SK-N-SH treated with all-trans-retinoic acid at 6 μM for 48 hours (cell line): ENCODE measurements around the gene CLDN3.
A peak's percentile ranks its signal among the peaks of the same experiment; 100 is the strongest.

Source experiments
- ATAC-seq: fragments of 200-7000 bp; cut with Tn5 transposase; 3 replicates; pipeline ENCODE4 v1.9.1; 2020; ENCODE audit warnings: mild to moderate bottlenecking, moderate library complexity
- ARNTL ChIP-seq: fragments of 450-650 bp; formaldehyde crosslinking; IDR thresholded peaks from 2 replicates; pipeline ENCODE4 v1.5.0; 2020; ENCODE audit warnings: low read depth, mild to moderate bottlenecking, moderate library complexity, borderline replicate concordance
- BACH2 ChIP-seq: fragments of 250-450 bp; sonication (Bioruptor Pico); IDR thresholded peaks from 2 replicates; pipeline ENCODE4 v1.9.0; 2021; ENCODE audit warnings: mild to moderate bottlenecking, borderline replicate concordance
- CREB5 ChIP-seq: fragments of 250-450 bp; sonication (Bioruptor Pico); IDR thresholded peaks from 2 replicates; pipeline ENCODE4 v1.5.1; 2020; ENCODE audit warnings: low read depth, mild to moderate bottlenecking, moderate library complexity
- CSDC2 ChIP-seq: fragments of 250-450 bp; sonication (Bioruptor Pico); IDR thresholded peaks from 2 replicates; pipeline ENCODE4 v1.5.0; 2020; ENCODE audit warnings: mild to moderate bottlenecking, moderate library complexity
- CSRNP3 ChIP-seq: fragments of 250-450 bp; sonication (Bioruptor Pico); IDR thresholded peaks from 2 replicates; pipeline ENCODE4 v1.5.1; 2021; ENCODE audit warnings: mild to moderate bottlenecking, moderate library complexity
- ESRRG ChIP-seq: fragments of 250-450 bp; sonication (Bioruptor Pico); IDR thresholded peaks from 2 replicates; pipeline ENCODE4 v1.6.1; 2021; ENCODE audit warnings: mild to moderate bottlenecking
- GLIS3 ChIP-seq: fragments of 250-450 bp; sonication (Bioruptor Pico); IDR thresholded peaks from 2 replicates; pipeline ENCODE4 v1.5.0; 2020; ENCODE audit warnings: mild to moderate bottlenecking, moderate library complexity
- ISL1 ChIP-seq: fragments of 250-450 bp; sonication (Bioruptor Pico); IDR thresholded peaks from 2 replicates; pipeline ENCODE4 v2.1.2; 2022; ENCODE audit warnings: mild to moderate bottlenecking, moderate library complexity
- OSR1 ChIP-seq: fragments of 250-450 bp; sonication (Bioruptor Pico); IDR thresholded peaks from 2 replicates; pipeline ENCODE4 v1.8.0; 2022; ENCODE audit warnings: moderate library complexity, mild to moderate bottlenecking, inconsistent platforms
- PATZ1 ChIP-seq: fragments of 250-450 bp; sonication (Bioruptor Pico); IDR thresholded peaks from 2 replicates; pipeline ENCODE4 v1.8.0; 2020; ENCODE audit warnings: mild to moderate bottlenecking, moderate library complexity, borderline replicate concordance
- POU6F1 ChIP-seq: fragments of 250-450 bp; sonication (Bioruptor Pico); IDR thresholded peaks from 2 replicates; pipeline ENCODE4 v1.8.0; 2021; ENCODE audit warnings: low read depth, mild to moderate bottlenecking, moderate library complexity, borderline replicate concordance
- PPARA ChIP-seq: fragments of 250-450 bp; sonication (Bioruptor Pico); IDR thresholded peaks from 2 replicates; pipeline ENCODE4 v1.5.0; 2020; ENCODE audit warnings: mild to moderate bottlenecking, borderline replicate concordance
- RARB ChIP-seq: fragments of 250-450 bp; sonication (Bioruptor Pico); IDR thresholded peaks from 2 replicates; pipeline ENCODE4 v1.8.0; 2021; ENCODE audit warnings: mild to moderate bottlenecking, moderate library complexity
- SNAI2 ChIP-seq: fragments of 250-450 bp; sonication (Bioruptor Pico); IDR thresholded peaks from 2 replicates; pipeline ENCODE4 v1.5.0; 2020; ENCODE audit warnings: mild to moderate bottlenecking, moderate library complexity
- TCF4 ChIP-seq: fragments of 250-450 bp; sonication (Bioruptor Pico); IDR thresholded peaks from 2 replicates; pipeline ENCODE4 v1.8.0; 2021; ENCODE audit warnings: mild to moderate bottlenecking, moderate library complexity, borderline replicate concordance
- TOX ChIP-seq: fragments of 250-450 bp; sonication (Bioruptor Pico); IDR thresholded peaks from 2 replicates; pipeline ENCODE4 v1.8.0; 2021; ENCODE audit warnings: mild to moderate bottlenecking, moderate library complexity, borderline replicate concordance
- TSHZ2 ChIP-seq: fragments of 250-450 bp; sonication (Bioruptor Pico); IDR thresholded peaks from 2 replicates; pipeline ENCODE4 v1.5.0; 2020; ENCODE audit warnings: mild to moderate bottlenecking, moderate library complexity
- ZC3H10 ChIP-seq: fragments of 250-450 bp; sonication (Bioruptor Pico); IDR thresholded peaks from 2 replicates; pipeline ENCODE4 v1.5.1; 2021; ENCODE audit warnings: mild to moderate bottlenecking, moderate library complexity
- ZFP3 ChIP-seq: fragments of 250-450 bp; sonication (Bioruptor Pico); IDR thresholded peaks from 2 replicates; pipeline ENCODE4 v1.5.0; 2020; ENCODE audit warnings: mild to moderate bottlenecking, moderate library complexity
- ZFP30 ChIP-seq: fragments of 450-650 bp; formaldehyde crosslinking; IDR thresholded peaks from 2 replicates; pipeline ENCODE4 v1.5.0; 2022; ENCODE audit warnings: mild to moderate bottlenecking, moderate library complexity
- ZNF565 ChIP-seq: fragments of 450-650 bp; formaldehyde crosslinking; conservative IDR thresholded peaks from 2 replicates; pipeline ENCODE4 v1.5.0; 2020; ENCODE audit warnings: low read depth, mild to moderate bottlenecking, moderate library complexity
- ZNF70 ChIP-seq: fragments of 450-650 bp; formaldehyde crosslinking; IDR thresholded peaks from 2 replicates; pipeline ENCODE4 v1.5.0; 2020; ENCODE audit warnings: mild to moderate bottlenecking, moderate library complexity
- ZNF8 ChIP-seq: fragments of 450-650 bp; formaldehyde crosslinking; IDR thresholded peaks from 2 replicates; pipeline ENCODE4 v1.5.0; 2020; ENCODE audit warnings: mild to moderate bottlenecking, moderate library complexity

Gene CLDN3

DNA sequence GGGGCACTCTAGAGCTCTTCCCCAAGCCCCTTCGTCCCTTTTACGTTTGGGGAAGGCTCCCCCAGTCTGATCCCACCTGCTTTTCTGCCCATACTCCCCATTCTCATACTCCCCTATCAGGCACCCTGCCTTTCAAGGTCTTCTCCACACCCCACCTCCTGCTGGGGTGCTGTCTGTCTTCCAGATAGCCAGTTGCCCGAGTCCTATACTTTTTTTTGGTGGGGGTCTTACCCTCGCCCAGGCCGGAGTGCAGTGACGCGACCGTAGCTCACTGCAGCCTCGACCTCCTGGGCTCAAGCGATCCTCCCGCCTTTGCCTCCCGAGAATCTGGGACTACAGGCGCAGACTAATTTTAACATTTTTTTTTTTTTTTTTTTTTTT, 30.7 kb downstream of the CLDN3 start:
- no peak for ATAC-seq
- TF ChIP-seq POU6F1 (CRISPR knock-in tag) (no peak), CSDC2 (CRISPR knock-in tag) (no peak)

- ATAC-seq: peak; percentile 84
- TF ChIP-seq ZFP3 (peak; percentile 44; the same call in 1 of the 2 replicates), CSRNP3 (CRISPR knock-in tag) (no peak), ZNF565 (no peak), GLIS3 (0 out of 2 replicates have a peak, but pooled peaks have one; percentile 51), TCF4 (peak; percentile 48; the same call in 1 of the 2 replicates), ZNF8 (CRISPR knock-in tag) (0 out of 2 replicates have a peak, but pooled peaks have one; percentile 58), CSDC2 (CRISPR knock-in tag) (0 out of 2 replicates have a peak, but pooled peaks have one; percentile 57), TSHZ2 (CRISPR knock-in tag) (peak; percentile 61; the same call in 1 of the 2 replicates), TOX (CRISPR knock-in tag) (no peak), ISL1 (CRISPR knock-in tag) (no peak), RARB (CRISPR knock-in tag) (no peak), ESRRG (CRISPR knock-in tag) (no peak), PPARA (CRISPR knock-in tag) (no peak), BACH2 (CRISPR knock-in tag) (0 out of 2 replicates have a peak, but pooled peaks have one; percentile 39), ZFP30 (CRISPR knock-in tag) (no peak), ARNTL (no peak), ZNF70 (CRISPR knock-in tag) (no peak), PATZ1 (peak; percentile 50; the same call in 1 of the 2 replicates), SNAI2 (peak; percentile 23; the same call in 1 of the 2 replicates), CREB5 (CRISPR knock-in tag) (no peak)
Measured at GRCh38 chr7:73738612-73739386, 31.3 kb downstream of the CLDN3 start, which contains the start of gene ABHD11. ABHD11 (minus strand) TSS chr7:73738802; CDS start chr7:73738770, 32 bp downstream.

DNA sequence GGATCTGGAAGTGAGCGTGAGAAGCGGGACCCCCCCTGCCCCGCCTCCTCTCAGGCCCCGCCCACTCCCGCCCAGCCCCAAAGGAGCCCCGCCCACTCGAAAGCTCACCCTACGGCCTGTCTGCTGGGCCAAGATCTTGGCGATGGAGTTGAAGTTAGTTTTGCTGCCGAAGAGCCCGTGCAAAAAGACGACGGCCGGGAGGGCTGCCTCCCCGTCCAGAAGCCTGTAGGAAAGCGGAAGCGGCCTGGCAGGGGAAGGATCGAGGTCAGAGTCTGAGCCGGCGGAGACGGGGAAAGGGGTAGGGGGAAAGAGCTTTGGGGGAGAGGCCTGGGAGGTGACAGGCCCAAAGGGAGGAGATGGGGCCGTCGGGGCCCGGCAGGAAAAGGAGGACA, 31.9 kb downstream of the CLDN3 start:
- peak; percentile 50 for ATAC-seq
- TF ChIP-seq POU6F1 (CRISPR knock-in tag): no peak
- no peak for TF ChIP-seq ZNF565
- no peak for TF ChIP-seq ZFP3
- no peak for TF ChIP-seq CSDC2 (CRISPR knock-in tag)
- no peak for TF ChIP-seq ZNF70 (CRISPR knock-in tag)
- TF ChIP-seq TOX (CRISPR knock-in tag): no peak
- no peak for TF ChIP-seq PATZ1
- TF ChIP-seq OSR1 (CRISPR knock-in tag): no peak
- no peak for TF ChIP-seq PPARA (CRISPR knock-in tag)
- no peak for TF ChIP-seq ZC3H10 (CRISPR knock-in tag)
- no peak for TF ChIP-seq CREB5 (CRISPR knock-in tag)
- no peak for TF ChIP-seq BACH2 (CRISPR knock-in tag)
